SK-N-MC (cell line): ENCODE results near the gene HBQ1.
A peak's percentile ranks its signal among the peaks of the same experiment; 100 is the strongest.

ENCODE experiments used
- DNase-seq: peaks from one replicate; pipeline ENCODE4 v3.0.0-alpha.2; 2011; ENCODE audit warnings: low read depth, low spot score
- H3K27ac ChIP-seq: fragments of 200-600 bp; sonication (generic); 2 replicates; pipeline ENCODE4 v1.5.1; 2016; ENCODE audit warnings: mixed run types
- H3K36me3 ChIP-seq: fragments of 200-600 bp; sonication (generic); 2 replicates; pipeline ENCODE4 v1.6.1; 2017; ENCODE audit warnings: antibody characterized with exemption, low read length, mixed read lengths; ENCODE audit not compliant: insufficient read depth
- H3K4me3 ChIP-seq: fragments of 200-600 bp; sonication (generic); 2 replicates; pipeline ENCODE4 v1.5.1; 2016
- H3K9ac ChIP-seq: fragments of 200-600 bp; sonication (generic); 2 replicates; pipeline ENCODE4 v1.8.0; 2017; ENCODE audit warnings: mixed run types, mixed read lengths; ENCODE audit not compliant: insufficient read length
- H3K9me3 ChIP-seq: fragments of 200-600 bp; sonication (generic); 2 replicates; pipeline ENCODE4 v1.6.1; 2017; ENCODE audit warnings: low read depth, mild to moderate bottlenecking, antibody characterized with exemption, low read length, moderate library complexity, mixed read lengths
- EZH2 ChIP-seq: fragments of 200-600 bp; sonication (generic); IDR thresholded peaks from one replicate; pipeline ENCODE4 v1.6.1; 2017; ENCODE audit warnings: antibody characterized with exemption
- FOXP2 ChIP-seq: optimal IDR thresholded peaks from 2 replicates; pipeline ENCODE3; 2011; ENCODE audit warnings: mild to moderate bottlenecking, moderate library complexity; ENCODE audit not compliant: insufficient read depth; ENCODE audit errors: extremely low read length, control extremely low read depth
- POLR2AphosphoS5 ChIP-seq: IDR thresholded peaks from 2 replicates; pipeline ENCODE4 v1.6.1; 2012; ENCODE audit warnings: mild to moderate bottlenecking, low read depth, low read length, borderline replicate concordance

Gene HBQ1

GRCh38 chr16:180101-180675 is at the start of gene HBQ1:
Gene HBQ1, plus strand, starts transcription at chr16:180459. Its CDS starts 28 bp downstream, at chr16:180487.
- no peaks in the 10 kb centered on the region for H3K36me3 ChIP-seq
- H3K27ac ChIP-seq, result no peak within 1 kb of the TSS
- H3K4me3 ChIP-seq, result peak within 1 kb of the TSS; percentile 81
- DNase-seq, result no peak
- peak within 1 kb of the TSS; percentile 51 for H3K9ac ChIP-seq
- H3K9me3 ChIP-seq, result no peaks in the 10 kb centered on the region
- no peak for TF ChIP-seq POLR2AphosphoS5
- TF ChIP-seq FOXP2, result no peak
- no peak for TF ChIP-seq EZH2

GRCh38 chr16:130533-131173 is 49.6 kb upstream of the HBQ1 start:
- TF ChIP-seq EZH2 (no peak), POLR2AphosphoS5 (no peak), FOXP2 (no peak)
- no peaks in the 10 kb centered on the region for H3K9me3 ChIP-seq
- H3K36me3 ChIP-seq, result no peaks in the 10 kb centered on the region
- H3K4me3 ChIP-seq, result no peak overlapping the region
- H3K9ac ChIP-seq, result no peak overlapping the region
- DNase-seq, result no peak
- H3K27ac ChIP-seq, result no peak overlapping the region

GRCh38 chr16:132120-132519 is 48.1 kb upstream of the HBQ1 start:
- no peak overlapping the region for H3K27ac ChIP-seq
- no peak for TF ChIP-seq FOXP2
- DNase-seq, result no peak
- H3K4me3 ChIP-seq, result no peak overlapping the region
- H3K9me3 ChIP-seq, result no peaks in the 10 kb centered on the region
- H3K9ac ChIP-seq, result no peak overlapping the region
- no peaks in the 10 kb centered on the region for H3K36me3 ChIP-seq

- Histone ChIP-seq H3K9ac (no peak overlapping the region), H3K36me3 (no peaks in the 10 kb centered on the region), H3K27ac (no peak overlapping the region), H3K4me3 (no peak overlapping the region), H3K9me3 (no peaks in the 10 kb centered on the region)
- DNase-seq, result no peak
- TF ChIP-seq EZH2 (no peak), POLR2AphosphoS5 (no peak), FOXP2 (no peak)
Measured at GRCh38 chr16:133716-134115, 46.5 kb upstream of the HBQ1 start.

- TF ChIP-seq FOXP2 (no peak), EZH2 (no peak), POLR2AphosphoS5 (no peak)
- peak overlapping the region; percentile 93 for H3K4me3 ChIP-seq
- no peak for DNase-seq
- H3K27ac ChIP-seq, result peak overlapping the region; percentile 83
- peak overlapping the region; percentile 92 for H3K9ac ChIP-seq
- no peaks in the 10 kb centered on the region for H3K36me3 ChIP-seq
- no peaks in the 10 kb centered on the region for H3K9me3 ChIP-seq
Measured at GRCh38 chr16:138049-138417, 42.2 kb upstream of the HBQ1 start.

- no peak overlapping the region for H3K27ac ChIP-seq
- H3K36me3 ChIP-seq, result no peaks in the 10 kb centered on the region
- no peak for DNase-seq
- no peak overlapping the region for H3K9ac ChIP-seq
- no peak overlapping the region for H3K4me3 ChIP-seq
- no peaks in the 10 kb centered on the region for H3K9me3 ChIP-seq
- TF ChIP-seq FOXP2, result no peak
- no peak for TF ChIP-seq EZH2
- no peak for TF ChIP-seq POLR2AphosphoS5
Measured at GRCh38 chr16:140175-140857, 39.9 kb upstream of the HBQ1 start.

GRCh38 chr16:142405-142967 is 37.8 kb upstream of the HBQ1 start:
- no peak overlapping the region for H3K9ac ChIP-seq
- H3K4me3 ChIP-seq, result no peak overlapping the region
- DNase-seq, result no peak
- no peak overlapping the region for H3K27ac ChIP-seq
- no peak for TF ChIP-seq FOXP2
- no peaks in the 10 kb centered on the region for H3K9me3 ChIP-seq
- H3K36me3 ChIP-seq, result no peaks in the 10 kb centered on the region

- no peak overlapping the region for H3K27ac ChIP-seq
- H3K9me3 ChIP-seq, result no peaks in the 10 kb centered on the region
- no peak for DNase-seq
Measured at GRCh38 chr16:143047-143446, 37.2 kb upstream of the HBQ1 start.

More at GRCh38 chr16:143047-143446, 37.2 kb upstream of the HBQ1 start:
- Histone ChIP-seq H3K36me3 (no peaks in the 10 kb centered on the region), H3K9ac (no peak overlapping the region), H3K4me3 (no peak overlapping the region)
- TF ChIP-seq EZH2 (no peak), POLR2AphosphoS5 (no peak), FOXP2 (no peak)
